Keratinocyte (primary cell): ENCODE data around the gene GOLGA6L10.

Experiments
- EZH2 ChIP-seq: IDR thresholded peaks from one replicate; pipeline ENCODE4 v1.6.1; 2012; ENCODE audit warnings: inconsistent platforms, mild to moderate bottlenecking, low read length, moderate library complexity
- TF ChIP-seq, protein P1 (sequence below), 3 experiments: IDR thresholded peaks in 1 of 3; conservative IDR thresholded peaks in 1 of 3; optimal IDR thresholded peaks in 1 of 3; 2 replicates in 2 of 3; 3 replicates in 1 of 3; pipeline versions ENCODE3 to v1.5.1; 2011; ENCODE audit warnings: low read length in 3 of 3, mild to moderate bottlenecking in 3 of 3, moderate library complexity in 2 of 3, control low read depth in 1 of 3, inconsistent platforms in 1 of 3; ENCODE audit not compliant: insufficient read depth in 2 of 3; ENCODE audit errors: extremely low read depth in 1 of 3

DNA sequence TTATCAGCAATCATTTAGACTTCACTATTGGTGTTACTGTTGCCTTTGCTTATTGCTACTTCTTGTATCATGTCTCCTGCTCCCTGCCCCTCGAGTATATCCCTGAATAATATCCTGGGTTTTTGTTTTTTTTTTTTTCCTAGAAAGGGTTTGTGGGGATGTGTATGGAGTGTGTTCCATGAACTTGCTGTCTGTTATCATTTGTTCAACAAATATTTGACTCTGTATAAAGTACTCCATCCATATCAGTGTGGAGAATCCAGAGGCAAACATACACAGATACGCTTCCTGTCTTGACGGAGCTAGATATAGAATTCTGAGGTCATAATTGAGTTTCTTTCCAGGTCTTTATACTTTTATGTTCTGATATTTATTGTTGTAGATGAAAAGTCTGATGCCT lies 48.5 kb upstream of the GOLGA6L10 start:
- TF ChIP-seq, protein P1, sequence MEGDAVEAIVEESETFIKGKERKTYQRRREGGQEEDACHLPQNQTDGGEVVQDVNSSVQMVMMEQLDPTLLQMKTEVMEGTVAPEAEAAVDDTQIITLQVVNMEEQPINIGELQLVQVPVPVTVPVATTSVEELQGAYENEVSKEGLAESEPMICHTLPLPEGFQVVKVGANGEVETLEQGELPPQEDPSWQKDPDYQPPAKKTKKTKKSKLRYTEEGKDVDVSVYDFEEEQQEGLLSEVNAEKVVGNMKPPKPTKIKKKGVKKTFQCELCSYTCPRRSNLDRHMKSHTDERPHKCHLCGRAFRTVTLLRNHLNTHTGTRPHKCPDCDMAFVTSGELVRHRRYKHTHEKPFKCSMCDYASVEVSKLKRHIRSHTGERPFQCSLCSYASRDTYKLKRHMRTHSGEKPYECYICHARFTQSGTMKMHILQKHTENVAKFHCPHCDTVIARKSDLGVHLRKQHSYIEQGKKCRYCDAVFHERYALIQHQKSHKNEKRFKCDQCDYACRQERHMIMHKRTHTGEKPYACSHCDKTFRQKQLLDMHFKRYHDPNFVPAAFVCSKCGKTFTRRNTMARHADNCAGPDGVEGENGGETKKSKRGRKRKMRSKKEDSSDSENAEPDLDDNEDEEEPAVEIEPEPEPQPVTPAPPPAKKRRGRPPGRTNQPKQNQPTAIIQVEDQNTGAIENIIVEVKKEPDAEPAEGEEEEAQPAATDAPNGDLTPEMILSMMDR (optimal IDR thresholded peaks at IDR 0.05 in 1 of 3, IDR thresholded peaks at IDR 0.05 in 1 of 3, conservative IDR thresholded peaks at IDR 0.05 in 1 of 3; ENCODE audit: extremely low read depth in 1 of 3, insufficient read depth in 2 of 3, low read length in 3 of 3), result no peak
- TF ChIP-seq EZH2, result no peak
